Measurements from ENCODE around the gene MPO. TPM values are rescaled to one million over a fixed set of nuclear protein-coding genes. Genes with fewer than 3 reads are reported as not detected.

MPO gene
- total RNA-seq, 2 donors from 2014 or later = not detected

GRCh38 chr17:58263773-58264172 is 17.0 kb downstream of the MPO start:
- H3K9me3 ChIP-seq (ENCODE audit: control insufficient read depth, low read length) = no peaks in the 10 kb centered on the region
- Mint-ChIP-seq H3K27me3 (ENCODE audit: insufficient read depth) (peaks cover 67% of the 10 kb centered on the region), H3K4me3 (no peak overlapping the region), H3K27ac (no peak overlapping the region), H3K36me3 (ENCODE audit: low read depth) (no peaks in the 10 kb centered on the region), H3K9me3 (peaks cover 3% of the 10 kb centered on the region), H3K4me1 (no peaks in the 10 kb centered on the region)
- H3K36me3 ChIP-seq (ENCODE audit: control insufficient read depth, insufficient read depth, low read length) = no peaks in the 10 kb centered on the region
- H3K4me1 ChIP-seq (ENCODE audit: control insufficient read depth, insufficient read depth, low read length) = no peaks in the 10 kb centered on the region
- H3K27me3 ChIP-seq (ENCODE audit: control insufficient read depth, insufficient read depth, low read length, poor library complexity, severe bottlenecking) = peaks cover 65% of the 10 kb centered on the region
- H3K27ac ChIP-seq (ENCODE audit: low read depth, low read length) = no peak overlapping the region
- no peak overlapping the region for H3K4me3 ChIP-seq (ENCODE audit: low read length)
- H3K9ac ChIP-seq (ENCODE audit: extremely low read depth, low read length, poor library complexity, severe bottlenecking) = no peak overlapping the region
- peak; percentile 43 for DNase-seq
- TF ChIP-seq CTCF (conservative IDR thresholded peaks at IDR 0.05) = no peak
- WGBS, 2 experiments (ENCODE audit: insufficient coverage in 1 of 2, insufficient read length in 1 of 2) = no CpG with 5 or more reads among the region's 1 CpG

GRCh38 chr17:58262149-58262548 is 18.6 kb downstream of the MPO start:
- Mint-ChIP-seq H3K27me3 (ENCODE audit: insufficient read depth) (peaks cover 79% of the 10 kb centered on the region), H3K4me3 (no peak overlapping the region), H3K27ac (no peak overlapping the region), H3K9me3 (peaks cover 3% of the 10 kb centered on the region), H3K4me1 (no peaks in the 10 kb centered on the region), H3K36me3 (ENCODE audit: low read depth) (no peaks in the 10 kb centered on the region)
- H3K36me3 ChIP-seq (ENCODE audit: control insufficient read depth, insufficient read depth, low read length) = no peaks in the 10 kb centered on the region
- DNase-seq = no peak
- H3K9ac ChIP-seq (ENCODE audit: extremely low read depth, low read length, poor library complexity, severe bottlenecking) = no peak overlapping the region
- no peak for TF ChIP-seq CTCF (conservative IDR thresholded peaks at IDR 0.05)
- H3K4me3 ChIP-seq (ENCODE audit: low read length) = no peak overlapping the region
- H3K27me3 ChIP-seq (ENCODE audit: control insufficient read depth, insufficient read depth, low read length, poor library complexity, severe bottlenecking) = peaks cover 81% of the 10 kb centered on the region
- H3K4me1 ChIP-seq (ENCODE audit: control insufficient read depth, insufficient read depth, low read length) = no peaks in the 10 kb centered on the region
- WGBS, 2 experiments (ENCODE audit: insufficient coverage in 1 of 2, insufficient read length in 1 of 2) = 91 to 92% methylated on average over 9 to 11 of the region's 11 CpGs
- no peaks in the 10 kb centered on the region for H3K9me3 ChIP-seq (ENCODE audit: control insufficient read depth, low read length)
- no peak overlapping the region for H3K27ac ChIP-seq (ENCODE audit: low read depth, low read length)

- H3K4me3 Mint-ChIP-seq = no peak overlapping the region
These were observed 25.9 kb downstream of the MPO start for GRCh38 chr17:58254803-58255202.

More at GRCh38 chr17:58254803-58255202, 25.9 kb downstream of the MPO start:
- no peaks in the 10 kb centered on the region for H3K4me1 ChIP-seq (ENCODE audit: control insufficient read depth, insufficient read depth, low read length)
- Mint-ChIP-seq H3K9me3 (peaks cover 9% of the 10 kb centered on the region), H3K27me3 (ENCODE audit: insufficient read depth) (peaks cover 88% of the 10 kb centered on the region), H3K27ac (no peak overlapping the region), H3K36me3 (ENCODE audit: low read depth) (no peaks in the 10 kb centered on the region), H3K4me1 (no peaks in the 10 kb centered on the region)
- DNase-seq = peak; percentile 92
- H3K9ac ChIP-seq (ENCODE audit: extremely low read depth, low read length, poor library complexity, severe bottlenecking) = no peak overlapping the region
- H3K4me3 ChIP-seq (ENCODE audit: low read length) = no peak overlapping the region
- H3K9me3 ChIP-seq (ENCODE audit: control insufficient read depth, low read length) = no peaks in the 10 kb centered on the region
- no peak overlapping the region for H3K27ac ChIP-seq (ENCODE audit: low read depth, low read length)
- TF ChIP-seq CTCF (conservative IDR thresholded peaks at IDR 0.05) = peak; percentile 82
- H3K36me3 ChIP-seq (ENCODE audit: control insufficient read depth, insufficient read depth, low read length) = no peaks in the 10 kb centered on the region
- WGBS, 2 experiments (ENCODE audit: insufficient coverage in 1 of 2, insufficient read length in 1 of 2) = 30 to 35% methylated on average over 4 to 8 of the region's 8 CpGs
- peaks cover 72% of the 10 kb centered on the region for H3K27me3 ChIP-seq (ENCODE audit: control insufficient read depth, insufficient read depth, low read length, poor library complexity, severe bottlenecking)
